HG02870 (cell line): ENCODE results near the gene FASLG.
"Not testable (repeated sequence)": the region's sequence is repeated elsewhere in the genome, so short reads cannot be mapped to it uniquely, and the experiment has no call there.

ENCODE experiments used
- ATAC-seq: cut with Tn5 transposase; IDR thresholded peaks from one replicate; pipeline ENCODE4 v1.9.1; 2021; ENCODE audit warnings: mild to moderate bottlenecking, moderate library complexity; ENCODE audit not compliant: unreplicated experiment

FASLG gene

GRCh38 chr1:172658871-172659453 lies at the start of gene FASLG:
FASLG (plus strand) TSS chr1:172659103; CDS start chr1:172659202, 99 bp downstream.
- ATAC-seq, result no peak

GRCh38 chr1:172609528-172609927 lies 49.4 kb upstream of the FASLG start:
- ATAC-seq, result no peak

- no peak for ATAC-seq
Observed at GRCh38 chr1:172612478-172612877, 46.4 kb upstream of the FASLG start.

GRCh38 chr1:172613294-172613693 lies 45.6 kb upstream of the FASLG start:
- no peak for ATAC-seq

- ATAC-seq, result no peak
Observed at GRCh38 chr1:172616195-172616594, 42.7 kb upstream of the FASLG start.

- no peak for ATAC-seq
Observed at GRCh38 chr1:172616636-172617035, 42.3 kb upstream of the FASLG start.

- not testable (repeated sequence) for ATAC-seq
Observed at GRCh38 chr1:172620603-172621002, 38.3 kb upstream of the FASLG start.

GRCh38 chr1:172622541-172622940 lies 36.4 kb upstream of the FASLG start:
- no peak for ATAC-seq

- ATAC-seq, result no peak
Observed at GRCh38 chr1:172623748-172624147, 35.2 kb upstream of the FASLG start.

GRCh38 chr1:172626845-172627244 lies 32.1 kb upstream of the FASLG start:
- no peak for ATAC-seq

GRCh38 chr1:172627702-172628101 lies 31.2 kb upstream of the FASLG start:
- no peak for ATAC-seq

- no peak for ATAC-seq
Observed at GRCh38 chr1:172628401-172628800, 30.5 kb upstream of the FASLG start.

GRCh38 chr1:172629170-172629569 lies 29.7 kb upstream of the FASLG start:
- no peak for ATAC-seq

GRCh38 chr1:172629638-172630037 lies 29.3 kb upstream of the FASLG start:
- no peak for ATAC-seq

- no peak for ATAC-seq
Observed at GRCh38 chr1:172630056-172630818, 28.7 kb upstream of the FASLG start.

- no peak for ATAC-seq
Observed at GRCh38 chr1:172630868-172631267, 28.0 kb upstream of the FASLG start.

- no peak for ATAC-seq
Observed at GRCh38 chr1:172637522-172637921, 21.4 kb upstream of the FASLG start.

GRCh38 chr1:172638249-172638648 lies 20.7 kb upstream of the FASLG start:
- no peak for ATAC-seq

- peak; percentile 88 for ATAC-seq
Observed at GRCh38 chr1:172638885-172639831, 19.7 kb upstream of the FASLG start.

GRCh38 chr1:172640111-172640510 lies 18.8 kb upstream of the FASLG start:
- no peak for ATAC-seq

GRCh38 chr1:172641492-172641891 lies 17.4 kb upstream of the FASLG start:
- no peak for ATAC-seq
